OCI-M2 (cell line): ENCODE measurements around the gene UPK3B.
"Not testable (repeated sequence)": the region's sequence is repeated elsewhere in the genome, so short reads cannot be mapped to it uniquely, and the experiment has no call there.

Experiments used
- DNase-seq: peaks from one replicate; lab custom pipeline; 2025; ENCODE audit not compliant: unreplicated experiment; lab: John Stamatoyannopoulos, UW

Gene UPK3B

DNA sequence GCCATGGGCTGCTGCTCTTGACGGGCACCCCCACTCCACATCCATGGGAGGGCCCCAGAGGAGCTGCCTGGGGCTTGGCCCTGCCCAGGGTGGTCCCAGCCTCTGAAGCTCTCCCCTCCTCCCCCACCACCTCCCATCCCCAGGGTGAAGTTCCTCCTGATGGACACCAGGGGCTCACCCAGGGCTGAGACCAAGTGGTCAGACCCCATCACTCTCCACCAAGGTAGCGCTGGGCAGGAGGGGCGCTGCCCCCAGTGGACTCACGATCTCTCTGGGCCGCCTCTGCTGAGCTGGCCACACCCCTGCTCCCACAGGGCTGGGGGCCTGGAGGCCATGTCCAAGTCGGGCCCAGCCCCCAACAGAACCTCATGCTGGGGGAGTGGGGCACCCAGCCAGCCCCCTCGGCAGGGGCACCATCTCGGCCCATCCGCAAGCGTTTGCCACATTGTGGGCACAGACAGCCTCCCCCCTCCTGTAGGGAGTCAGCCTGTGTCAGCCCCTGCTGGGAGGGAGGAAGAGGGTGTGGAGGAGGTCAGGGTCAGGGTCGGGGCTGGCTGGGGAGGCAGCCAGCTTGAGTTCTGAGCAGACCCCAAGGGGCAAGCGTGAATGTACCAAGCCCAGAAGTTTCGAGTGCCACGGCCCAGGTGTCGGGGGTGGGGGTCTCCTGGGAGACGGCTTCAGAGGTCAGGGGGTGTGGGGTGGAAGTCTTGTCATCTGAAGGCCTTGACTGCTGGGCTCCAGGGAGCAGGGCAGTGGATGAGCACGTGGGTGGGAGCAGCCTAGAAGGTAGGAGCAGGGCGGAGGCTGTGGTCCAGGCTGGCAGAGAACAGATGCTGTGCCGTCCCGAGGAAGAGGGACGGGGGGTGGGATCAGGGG, 2.8 kb downstream of the UPK3B start:
- no peak for DNase-seq

DNA sequence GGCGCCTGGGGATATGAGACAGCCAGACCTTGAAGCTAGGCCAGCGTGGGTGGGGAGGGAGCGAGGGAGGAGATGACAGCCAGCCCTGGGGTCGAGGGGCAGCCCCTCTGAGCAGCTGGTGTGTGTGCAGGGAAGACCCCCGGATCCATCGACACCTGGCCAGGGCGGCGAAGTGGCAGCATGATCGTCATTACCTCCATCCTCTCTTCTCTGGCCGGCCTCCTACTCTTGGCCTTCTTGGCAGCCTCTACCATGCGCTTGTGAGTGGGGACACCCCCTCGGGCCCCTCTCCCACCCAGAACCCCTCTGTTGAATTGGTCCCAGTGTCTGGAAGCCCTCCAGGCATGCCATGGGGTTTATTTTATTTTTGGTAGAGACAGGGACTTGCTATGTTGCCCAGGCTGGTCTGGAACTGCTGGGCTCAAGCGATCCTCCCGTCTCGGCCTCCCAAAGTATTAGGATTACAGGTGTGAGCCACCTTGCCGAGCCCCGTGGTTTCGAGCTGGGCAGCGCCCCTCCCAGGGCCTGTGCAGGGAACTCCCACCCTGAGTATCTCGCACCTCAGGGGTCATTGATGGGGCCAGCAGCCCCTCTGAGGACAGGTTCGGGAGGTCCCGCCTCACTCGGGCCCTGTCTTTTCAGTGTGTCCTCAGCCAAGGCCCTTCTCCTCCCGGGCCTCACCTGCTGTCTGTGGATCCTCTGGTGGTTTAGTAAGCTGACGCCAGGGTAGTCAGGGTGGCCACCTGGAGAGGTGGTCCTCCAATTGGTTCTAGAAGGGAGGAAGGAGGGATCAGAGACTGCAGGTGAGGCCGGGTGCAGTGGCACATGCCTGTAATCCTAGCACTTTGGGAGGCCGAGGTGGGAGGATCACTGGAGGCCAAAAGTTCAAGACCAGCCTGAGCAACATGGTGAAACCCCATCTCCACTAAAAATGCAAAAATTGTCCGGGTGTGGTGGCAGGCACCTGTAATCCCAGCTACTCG, 3.8 kb downstream of the UPK3B start:
- DNase-seq, result no peak

- DNase-seq, result no peak
These were observed 4.8 kb downstream of the UPK3B start for GRCh38 chr7:76514926-76515771.

- no peak for DNase-seq
These were observed 5.7 kb downstream of the UPK3B start for GRCh38 chr7:76515999-76516443.

DNA sequence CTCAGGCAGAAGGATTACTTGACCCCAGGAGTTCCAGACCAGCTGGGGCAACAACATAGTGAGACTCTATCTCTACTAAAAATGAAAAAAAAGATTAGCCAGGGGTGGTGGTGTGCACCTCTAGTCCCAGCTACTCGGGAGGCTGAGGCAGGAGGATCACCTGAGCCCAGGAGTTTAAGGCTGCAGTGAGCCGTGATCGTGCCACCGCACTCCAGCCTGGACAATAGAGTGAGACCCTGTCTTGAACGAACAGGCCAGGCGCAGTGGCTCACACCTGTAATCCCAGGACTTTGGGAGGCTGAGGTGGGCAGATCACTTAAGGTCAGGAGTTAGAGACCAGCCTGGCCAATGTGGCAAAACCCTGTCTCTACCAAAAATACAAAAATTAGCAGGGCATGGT, 6.6 kb downstream of the UPK3B start:
- not testable (repeated sequence) for DNase-seq

DNA sequence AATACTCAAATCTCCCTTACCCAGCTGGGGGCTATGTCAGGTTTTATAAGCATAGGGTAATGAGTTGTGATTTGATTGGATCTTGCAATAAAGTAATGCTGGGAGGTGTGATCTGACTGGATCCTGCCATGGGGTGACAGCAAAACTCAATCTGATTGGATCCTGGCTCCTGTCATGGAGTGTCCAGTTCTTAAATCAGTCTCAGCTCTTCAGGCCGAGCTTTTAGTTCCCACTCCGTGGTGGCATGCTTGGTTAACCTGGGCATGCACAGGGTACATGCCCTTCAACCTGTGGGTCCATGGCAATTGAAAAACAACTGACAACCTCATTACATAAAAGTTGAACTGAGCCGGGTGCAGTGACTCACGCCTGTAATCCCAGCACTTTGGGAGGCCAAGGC, 15.8 kb downstream of the UPK3B start:
- not testable (repeated sequence) for DNase-seq

- not testable (repeated sequence) for DNase-seq
These were observed 21.3 kb downstream of the UPK3B start for GRCh38 chr7:76531643-76532042.

DNA sequence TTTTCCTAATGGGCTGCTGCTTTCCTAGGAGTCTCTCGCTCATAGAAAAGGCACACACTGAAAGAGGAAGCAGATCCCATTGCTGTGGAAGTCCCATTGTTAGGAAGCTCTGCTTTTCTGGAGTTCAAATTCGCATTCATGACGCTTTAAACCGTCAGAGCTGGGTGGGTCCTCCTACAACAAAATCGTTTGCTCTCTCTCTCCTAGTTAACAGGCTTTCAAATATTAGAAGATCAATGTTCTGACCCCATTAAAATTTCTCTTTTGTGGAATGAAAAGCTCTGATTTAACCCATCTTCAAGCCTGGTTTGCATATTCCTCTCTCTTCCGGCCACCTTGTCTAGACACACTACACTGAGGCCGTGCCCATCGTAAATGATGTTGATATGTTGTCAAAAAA, 32.8 kb downstream of the UPK3B start, which contains the start of gene SPDYE16:
SPDYE16 (minus strand) TSS at position 101 of the 400 bp plus-strand sequence. CDS start 1,838 bp downstream, outside the sequence.
- DNase-seq, result not testable (repeated sequence)

- peak; percentile 13 for DNase-seq
These were observed 38.9 kb downstream of the UPK3B start for GRCh38 chr7:76549025-76549854.

DNA sequence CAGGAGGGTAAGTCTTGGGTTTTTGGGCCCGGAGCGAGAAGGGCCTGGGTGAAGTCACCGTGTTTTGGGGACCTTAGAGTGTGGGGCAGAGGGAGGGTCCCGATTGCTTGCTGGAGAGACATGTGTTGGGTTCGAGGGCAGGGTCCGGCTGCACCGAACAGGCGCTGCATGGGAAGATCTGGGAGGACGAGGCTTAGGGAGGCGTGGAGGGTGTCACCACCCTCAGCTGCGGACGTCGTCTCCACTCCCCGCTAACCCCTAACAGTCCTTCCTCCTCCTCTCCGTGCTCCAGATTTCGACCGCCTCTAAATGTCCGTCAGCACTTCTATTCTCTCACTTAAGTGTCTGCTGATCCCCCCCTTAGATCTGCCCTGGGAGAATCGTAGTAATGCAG, 39.5 kb downstream of the UPK3B start:
- DNase-seq, result not testable (repeated sequence)

DNA sequence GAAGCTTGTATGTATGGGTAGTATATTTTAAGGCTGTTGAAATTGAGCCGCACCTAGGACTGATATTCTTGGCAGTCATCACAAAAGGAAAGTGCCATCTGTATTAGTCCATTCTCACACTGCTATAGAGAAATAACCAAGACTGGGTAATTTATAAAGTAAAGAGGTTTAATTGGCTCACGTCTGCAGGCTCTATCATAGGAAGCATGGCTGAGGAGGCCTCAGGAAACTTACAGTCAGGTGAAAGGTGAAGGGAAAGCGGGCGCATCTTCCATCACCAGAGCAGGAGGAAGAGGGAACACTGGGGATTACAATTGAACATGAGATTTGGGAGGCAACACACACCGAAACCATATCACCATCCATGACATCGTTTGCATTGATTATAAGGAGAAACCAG, 41.6 kb downstream of the UPK3B start:
- DNase-seq, result not testable (repeated sequence)

- not testable (repeated sequence) for DNase-seq
These were observed 49.3 kb downstream of the UPK3B start for GRCh38 chr7:76559685-76560084.

- not testable (repeated sequence) for DNase-seq
These were observed 49.8 kb downstream of the UPK3B start for GRCh38 chr7:76560157-76560556.

GRCh38 chr7:76561342-76561741, 51.0 kb downstream of the UPK3B start:
- DNase-seq, result not testable (repeated sequence)

DNA sequence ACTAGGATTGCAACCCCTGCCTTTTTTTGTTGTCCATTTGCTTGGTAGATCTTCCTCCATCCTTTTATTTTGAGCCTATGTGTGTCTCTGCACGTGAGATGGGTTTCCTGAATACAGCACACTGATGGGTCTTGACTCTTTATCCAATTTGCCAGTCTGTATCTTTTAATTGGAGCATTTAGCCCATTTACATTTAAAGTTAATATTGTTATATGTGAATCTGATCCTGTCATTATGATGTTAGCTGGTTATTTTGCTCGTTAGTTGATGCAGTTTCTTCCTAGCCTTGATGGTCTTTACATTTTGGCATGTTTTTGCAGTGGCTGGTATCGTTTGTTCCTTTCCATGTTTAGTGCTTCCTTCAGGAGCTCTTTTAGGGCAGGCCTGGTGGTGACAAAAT, 54.6 kb downstream of the UPK3B start:
- DNase-seq, result not testable (repeated sequence)
